Stimulated activated naive CD8-positive, alpha-beta T cell treated with anti-CD3 and anti-CD28 coated beads, Interleukin-15, amount 100 ng/mL, for 72 hours (primary cell): Measurements from ENCODE around the gene SLC2A13.

Source experiments
- ATAC-seq: fragments of 150-1000 bp; cut with Tn5 transposase; 2 replicates; pipeline ENCODE4 v1.10.0; 2021; ENCODE audit warnings: mild to moderate bottlenecking, moderate library complexity
- DNase-seq, 2 donors: peaks; one replicate each; pipeline ENCODE4 v3.0.0; 2021 to 2022
- H3K27ac Mint-ChIP-seq, 2 donors: one replicate each; pipeline ENCODE4 v1.8.0; 2022; ENCODE audit warnings: mild to moderate bottlenecking in 2 of 2, mixed read lengths in 2 of 2, moderate library complexity in 2 of 2
- H3K27me3 Mint-ChIP-seq: one replicate; pipeline ENCODE4 v1.8.0; 2022; ENCODE audit warnings: mixed read lengths
- H3K4me1 Mint-ChIP-seq: one replicate; pipeline ENCODE4 v1.8.0; 2022; ENCODE audit warnings: mild to moderate bottlenecking, mixed read lengths
- H3K4me3 Mint-ChIP-seq, 2 donors: one replicate each; pipeline ENCODE4 v1.8.0; 2022; ENCODE audit warnings: mild to moderate bottlenecking in 2 of 2, mixed read lengths in 2 of 2, moderate library complexity in 1 of 2
- H3K9me3 Mint-ChIP-seq, 2 donors: one replicate each; pipeline ENCODE4 v1.8.0; 2022; ENCODE audit warnings: mixed read lengths in 2 of 2

SLC2A13 gene

DNA sequence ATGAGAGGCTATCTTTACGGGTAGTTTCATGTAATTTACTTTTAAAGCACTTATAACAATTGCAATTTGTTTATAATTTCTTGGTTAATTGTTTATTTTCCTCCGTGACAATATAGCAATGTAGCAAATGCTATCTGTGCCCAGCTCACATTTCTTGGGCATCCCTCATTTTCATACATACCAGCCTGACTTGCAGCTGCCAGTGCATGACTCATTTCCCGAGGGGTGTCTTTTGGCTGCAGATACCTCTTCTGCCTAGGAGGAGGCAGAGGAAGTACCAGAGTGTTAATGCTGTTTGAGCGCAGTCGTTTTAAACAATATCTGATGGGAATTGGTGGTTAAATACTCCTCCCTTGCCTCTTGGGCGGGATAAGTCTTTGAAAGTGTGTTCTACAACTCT is 382.1 kb downstream of the SLC2A13 start:
- Mint-ChIP-seq H3K4me1 (no peaks in the 10 kb centered on the region), H3K27ac (no peak overlapping the region), H3K9me3 (peaks cover 10 to 27% of the 10 kb centered on the region in 2 donors), H3K4me3 (no peak overlapping the region), H3K27me3 (no peaks in the 10 kb centered on the region)
- DNase-seq (no peak), ATAC-seq (no peak)

DNA sequence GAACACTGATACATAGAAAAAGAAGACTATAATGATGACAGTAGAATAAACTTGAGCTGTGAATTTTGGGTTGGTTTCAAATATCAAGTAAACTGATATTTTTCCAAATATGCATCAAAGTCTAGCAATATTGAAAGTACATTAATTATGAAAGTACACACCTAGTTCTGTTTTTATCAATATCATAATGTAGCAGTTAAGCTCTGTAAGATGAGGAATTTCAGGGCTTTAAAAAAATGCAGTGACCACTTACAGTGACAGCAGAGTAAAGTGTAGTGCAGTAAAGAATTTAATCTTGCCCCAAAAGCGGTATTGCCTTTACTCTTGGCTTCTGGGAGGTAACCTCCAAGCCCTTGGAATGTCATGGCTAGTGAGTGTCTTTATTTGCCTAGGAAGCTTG is 383.4 kb downstream of the SLC2A13 start:
- ATAC-seq: no peak
- Mint-ChIP-seq H3K27ac (no peak overlapping the region), H3K27me3 (no peaks in the 10 kb centered on the region), H3K9me3 (peaks cover 5 to 15% of the 10 kb centered on the region in 2 donors), H3K4me1 (no peaks in the 10 kb centered on the region), H3K4me3 (no peak overlapping the region)
- DNase-seq: no peak

DNA sequence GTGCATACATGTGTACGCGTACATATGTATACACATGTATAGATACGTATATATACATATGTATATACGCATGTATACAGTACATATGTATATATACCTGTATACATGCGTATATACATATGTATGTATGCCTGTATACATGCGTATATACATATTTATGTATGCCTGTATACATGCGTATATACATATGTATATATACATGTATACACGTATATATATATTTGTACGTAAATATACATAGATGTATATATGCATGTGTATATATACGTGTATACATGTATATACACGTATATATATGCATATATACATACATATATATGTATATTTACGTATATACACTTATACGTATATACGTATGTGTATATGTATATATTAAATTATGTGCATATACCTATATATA is 392.3 kb downstream of the SLC2A13 start:
- Mint-ChIP-seq H3K4me1 (no peaks in the 10 kb centered on the region), H3K4me3 (no peak overlapping the region), H3K9me3 (peaks cover 0 to 10% of the 10 kb centered on the region in 2 donors), H3K27ac (no peak overlapping the region), H3K27me3 (no peaks in the 10 kb centered on the region)
- ATAC-seq (no peak), DNase-seq (no peak)

DNA sequence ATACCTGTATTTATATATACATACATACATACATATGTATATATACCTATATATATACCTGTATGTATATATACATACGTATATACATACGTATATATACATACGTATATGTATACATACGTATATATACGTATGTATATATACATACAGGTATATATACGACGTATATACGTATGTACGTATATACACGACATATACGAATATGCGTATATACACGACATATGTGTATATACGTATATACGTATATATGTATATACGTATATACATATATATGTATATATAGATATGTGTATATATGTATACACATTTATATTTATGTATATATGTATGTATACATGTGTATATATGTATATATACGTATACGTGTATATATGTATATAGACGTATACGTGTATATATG is 393.5 kb downstream of the SLC2A13 start:
- DNase-seq (no peak), ATAC-seq (no peak)
- Mint-ChIP-seq H3K27ac (no peak overlapping the region), H3K9me3 (peaks cover 0 to 10% of the 10 kb centered on the region in 2 donors), H3K4me1 (no peaks in the 10 kb centered on the region), H3K4me3 (no peak overlapping the region), H3K27me3 (no peaks in the 10 kb centered on the region)
